ENCODE results near the gene PRKCD. TPM values are rescaled to one million over a fixed set of nuclear protein-coding genes. Genes with fewer than 3 reads are reported as not detected.

The PRKCD gene
- total and polyA plus RNA-seq, 2 experiments from 2014 or later, result 12.3 to 23.6 TPM

DNA sequence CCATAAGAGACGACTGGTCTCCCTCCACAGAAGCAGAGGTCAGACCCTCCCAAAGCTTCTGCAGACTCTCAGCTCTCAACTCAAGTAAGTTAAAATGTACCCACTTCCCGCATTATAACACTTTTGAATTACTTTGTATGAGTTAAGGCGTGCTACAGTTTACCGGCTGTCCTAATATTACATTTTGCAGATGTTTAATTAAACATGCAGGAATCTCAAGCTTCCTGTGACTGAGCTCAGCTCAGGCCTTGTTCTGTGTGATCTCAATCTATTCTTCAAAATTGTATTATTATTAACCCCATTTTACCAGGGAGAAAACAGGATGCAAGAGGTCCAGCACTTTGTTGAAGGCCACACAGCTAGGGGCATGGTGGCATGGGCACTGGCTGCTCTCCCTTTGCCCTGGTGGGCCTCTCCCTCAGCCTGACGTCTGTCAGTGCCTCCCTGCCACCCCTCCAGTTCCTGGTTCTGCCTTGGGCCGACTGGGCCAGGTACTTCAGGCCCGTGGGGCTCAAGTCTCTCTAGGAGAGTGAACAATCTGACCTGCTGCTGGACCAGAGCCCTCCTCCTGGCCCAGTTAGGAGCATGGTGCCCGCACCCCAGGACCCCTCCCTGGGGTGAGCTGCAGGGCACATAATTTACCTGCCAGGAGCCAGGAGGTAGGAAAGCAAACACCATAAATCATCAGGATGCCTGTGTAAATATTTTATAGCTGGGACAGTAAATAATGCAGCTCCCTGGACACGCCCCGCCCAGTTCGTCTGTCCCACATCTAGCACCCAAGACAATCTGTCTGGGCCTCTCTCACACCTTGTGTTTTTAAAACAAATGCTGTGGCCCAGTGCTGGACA, 15.9 kb upstream of the PRKCD start:
- peak; percentile 42 for DNase-seq (ENCODE audit: low spot score)
- Histone ChIP-seq H3K4me1 (ENCODE audit: insufficient read depth) (peaks cover 7% of the 10 kb centered on the region), H3K27me3 (no peaks in the 10 kb centered on the region), H3K79me2 (no peaks in the 10 kb centered on the region), H4K20me1 (ENCODE audit: insufficient read depth, poor library complexity, severe bottlenecking) (no peaks in the 10 kb centered on the region), H3K4me2 (no peak overlapping the region), H3K9me2 (replicated peaks; ENCODE audit: insufficient read depth) (no peaks in the 10 kb centered on the region), H3K36me3 (replicated peaks; ENCODE audit: insufficient read depth, low read depth) (no peaks in the 10 kb centered on the region), H3K27ac (peak overlapping the region; percentile 17), H3K9me3 (ENCODE audit: low read depth) (no peaks in the 10 kb centered on the region), H3K4me3 (no peak overlapping the region), H2AFZ (no peak overlapping the region)
- TF ChIP-seq, protein P1, sequence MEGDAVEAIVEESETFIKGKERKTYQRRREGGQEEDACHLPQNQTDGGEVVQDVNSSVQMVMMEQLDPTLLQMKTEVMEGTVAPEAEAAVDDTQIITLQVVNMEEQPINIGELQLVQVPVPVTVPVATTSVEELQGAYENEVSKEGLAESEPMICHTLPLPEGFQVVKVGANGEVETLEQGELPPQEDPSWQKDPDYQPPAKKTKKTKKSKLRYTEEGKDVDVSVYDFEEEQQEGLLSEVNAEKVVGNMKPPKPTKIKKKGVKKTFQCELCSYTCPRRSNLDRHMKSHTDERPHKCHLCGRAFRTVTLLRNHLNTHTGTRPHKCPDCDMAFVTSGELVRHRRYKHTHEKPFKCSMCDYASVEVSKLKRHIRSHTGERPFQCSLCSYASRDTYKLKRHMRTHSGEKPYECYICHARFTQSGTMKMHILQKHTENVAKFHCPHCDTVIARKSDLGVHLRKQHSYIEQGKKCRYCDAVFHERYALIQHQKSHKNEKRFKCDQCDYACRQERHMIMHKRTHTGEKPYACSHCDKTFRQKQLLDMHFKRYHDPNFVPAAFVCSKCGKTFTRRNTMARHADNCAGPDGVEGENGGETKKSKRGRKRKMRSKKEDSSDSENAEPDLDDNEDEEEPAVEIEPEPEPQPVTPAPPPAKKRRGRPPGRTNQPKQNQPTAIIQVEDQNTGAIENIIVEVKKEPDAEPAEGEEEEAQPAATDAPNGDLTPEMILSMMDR (IDR thresholded peaks at IDR 0.05; ENCODE audit: poor library complexity), result no peak
- no peak for TF ChIP-seq EZH2phosphoT487 (IDR thresholded peaks at IDR 0.05; ENCODE audit: low read depth, severe bottlenecking, unreplicated experiment)
- TF ChIP-seq EZH2 (IDR thresholded peaks at IDR 0.05; ENCODE audit: borderline replicate concordance), result no peak
- 76% methylated on average over 11 of the region's 11 CpGs for WGBS (ENCODE audit: low lambda C conversion rate, missing lambda C conversion rate)

DNA sequence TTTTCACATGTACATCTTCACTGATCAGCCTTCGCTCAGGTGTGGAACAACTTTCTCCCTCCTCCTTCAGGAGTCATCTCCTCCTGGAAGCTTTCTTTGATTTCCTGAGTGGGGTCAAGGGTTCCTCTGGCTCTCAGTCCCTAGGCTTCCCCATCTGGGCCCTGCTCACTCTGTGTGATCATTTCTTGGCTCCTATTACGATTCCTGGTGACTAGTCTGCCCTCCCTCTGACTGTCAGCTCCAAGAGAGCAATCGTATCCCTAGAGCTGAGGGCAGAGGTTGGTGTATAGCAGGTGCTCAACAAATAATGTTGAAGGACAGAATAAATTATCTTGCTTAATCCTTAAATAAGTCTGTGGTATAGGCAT, 15.3 kb upstream of the PRKCD start:
- Histone ChIP-seq H3K27ac (peak overlapping the region; percentile 17), H3K4me2 (no peak overlapping the region), H4K20me1 (ENCODE audit: insufficient read depth, poor library complexity, severe bottlenecking) (no peaks in the 10 kb centered on the region), H3K4me3 (no peak overlapping the region), H3K79me2 (no peaks in the 10 kb centered on the region), H3K9me2 (replicated peaks; ENCODE audit: insufficient read depth) (no peaks in the 10 kb centered on the region), H3K4me1 (ENCODE audit: insufficient read depth) (peaks cover 10% of the 10 kb centered on the region), H3K27me3 (no peaks in the 10 kb centered on the region), H3K9me3 (ENCODE audit: low read depth) (no peaks in the 10 kb centered on the region), H2AFZ (no peak overlapping the region), H3K36me3 (replicated peaks; ENCODE audit: insufficient read depth, low read depth) (no peaks in the 10 kb centered on the region)
- 72% methylated on average over 3 of the region's 3 CpGs for WGBS (ENCODE audit: low lambda C conversion rate, missing lambda C conversion rate)
- no peak for TF ChIP-seq EZH2phosphoT487 (IDR thresholded peaks at IDR 0.05; ENCODE audit: low read depth, severe bottlenecking, unreplicated experiment)
- TF ChIP-seq EZH2 (IDR thresholded peaks at IDR 0.05; ENCODE audit: borderline replicate concordance), result no peak
- TF ChIP-seq, protein P1 (IDR thresholded peaks at IDR 0.05; ENCODE audit: poor library complexity), result no peak
- DNase-seq (ENCODE audit: low spot score), result no peak

DNA sequence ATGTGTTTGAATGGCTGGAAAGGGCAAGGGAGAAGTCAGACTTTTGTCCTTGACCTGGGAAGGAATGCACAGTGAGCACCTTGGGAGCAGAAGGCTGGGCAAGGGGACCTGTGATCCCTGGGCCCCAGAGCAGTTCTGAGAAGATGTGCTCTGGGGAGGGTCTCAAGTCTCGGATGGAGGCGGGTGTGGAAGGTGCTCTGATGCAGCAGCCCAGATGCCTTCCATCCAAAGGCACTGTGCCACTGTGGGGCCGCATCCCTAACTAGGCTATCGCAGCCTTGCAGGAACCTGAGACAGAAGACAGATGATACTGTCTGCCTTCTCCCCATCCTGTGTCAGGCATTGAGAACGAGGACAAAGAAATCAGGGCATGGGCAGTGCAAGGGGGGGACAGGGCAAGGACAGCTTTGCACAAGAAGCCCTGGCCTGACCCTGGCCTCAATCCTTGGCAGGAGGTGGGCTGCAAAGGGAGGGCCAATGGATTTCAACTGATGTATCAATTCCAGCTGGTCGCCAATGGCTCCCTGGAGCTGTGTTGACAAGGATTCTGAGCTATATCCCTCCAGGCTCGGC, 14.6 kb upstream of the PRKCD start:
- Histone ChIP-seq H3K36me3 (replicated peaks; ENCODE audit: insufficient read depth, low read depth) (no peaks in the 10 kb centered on the region), H3K4me1 (ENCODE audit: insufficient read depth) (peaks cover 10% of the 10 kb centered on the region), H3K4me3 (no peak overlapping the region), H3K9me2 (replicated peaks; ENCODE audit: insufficient read depth) (no peaks in the 10 kb centered on the region), H3K79me2 (no peaks in the 10 kb centered on the region), H2AFZ (no peak overlapping the region), H3K9me3 (ENCODE audit: low read depth) (no peaks in the 10 kb centered on the region), H3K27ac (no peak overlapping the region), H3K4me2 (no peak overlapping the region), H3K27me3 (no peaks in the 10 kb centered on the region), H4K20me1 (ENCODE audit: insufficient read depth, poor library complexity, severe bottlenecking) (no peaks in the 10 kb centered on the region)
- 89% methylated on average over 7 of the region's 7 CpGs for WGBS (ENCODE audit: low lambda C conversion rate, missing lambda C conversion rate)
- DNase-seq (ENCODE audit: low spot score), result no peak
- TF ChIP-seq EZH2phosphoT487 (IDR thresholded peaks at IDR 0.05; ENCODE audit: low read depth, severe bottlenecking, unreplicated experiment) (no peak), EZH2 (IDR thresholded peaks at IDR 0.05; ENCODE audit: borderline replicate concordance) (no peak)
- TF ChIP-seq, protein P1 (IDR thresholded peaks at IDR 0.05; ENCODE audit: poor library complexity), result no peak
